Fibroblast of villous mesenchyme (primary cell): Measurements from ENCODE around the gene SNTA1. TPM values are rescaled to one million over a fixed set of nuclear protein-coding genes. Genes with fewer than 3 reads are reported as not detected.

Experiments used
- DNase-seq: peaks from one replicate; pipeline ENCODE4 v3.0.0-alpha.2; 2010; ENCODE audit warnings: low read depth
- H3K4me3 ChIP-seq: 2 replicates; pipeline ENCODE4 v1.5.1; 2011; ENCODE audit warnings: low read depth, mild to moderate bottlenecking, low read length
- total RNA-seq: library from RNA; depleted of rRNA; stranded (reverse); fragments of >200 nt; gene quantifications from 2 replicates; pipeline ENCODE4 v1.2.3, GENCODE V29; 2012
- TF ChIP-seq, protein P1 (sequence below): IDR thresholded peaks from 2 replicates; pipeline ENCODE4 v1.5.1; 2012; ENCODE audit warnings: low read depth, mild to moderate bottlenecking, low read length; ENCODE audit not compliant: insufficient read depth

Gene SNTA1
- total RNA-seq, 1 donor = 6.0 TPM

DNA sequence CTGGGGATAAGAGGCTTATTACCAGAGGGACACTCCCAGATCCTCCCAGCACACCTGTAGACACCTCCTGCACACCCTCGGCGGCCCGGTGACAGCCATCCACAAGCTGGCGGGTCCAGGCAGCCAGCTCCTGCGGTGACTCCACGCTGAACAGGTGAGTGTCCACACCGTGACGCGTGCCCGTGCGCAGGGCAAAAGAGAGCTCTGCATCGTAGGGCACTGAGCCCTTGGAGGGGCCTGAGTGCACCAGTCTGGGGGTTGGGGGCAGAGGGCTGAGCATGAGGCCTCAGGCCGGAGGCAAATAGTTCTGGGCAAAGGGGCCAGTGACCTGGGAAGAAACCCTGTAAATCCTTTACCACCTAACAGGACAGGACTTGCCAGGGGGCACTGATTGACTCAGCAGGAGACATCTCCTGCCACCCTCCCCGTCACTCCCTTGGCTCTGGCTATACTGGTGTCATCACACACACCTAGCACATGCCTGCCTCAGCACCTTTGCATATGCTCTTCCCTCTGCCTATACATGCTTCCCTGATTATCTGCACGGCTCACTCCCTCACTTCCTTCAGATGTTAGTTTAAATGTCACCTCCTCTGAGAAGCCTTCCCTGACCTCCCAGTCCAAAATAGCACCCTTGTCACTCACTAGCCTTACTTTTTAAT, 33.4 kb downstream of the SNTA1 start:
- no peak for DNase-seq
- TF ChIP-seq, protein P1, sequence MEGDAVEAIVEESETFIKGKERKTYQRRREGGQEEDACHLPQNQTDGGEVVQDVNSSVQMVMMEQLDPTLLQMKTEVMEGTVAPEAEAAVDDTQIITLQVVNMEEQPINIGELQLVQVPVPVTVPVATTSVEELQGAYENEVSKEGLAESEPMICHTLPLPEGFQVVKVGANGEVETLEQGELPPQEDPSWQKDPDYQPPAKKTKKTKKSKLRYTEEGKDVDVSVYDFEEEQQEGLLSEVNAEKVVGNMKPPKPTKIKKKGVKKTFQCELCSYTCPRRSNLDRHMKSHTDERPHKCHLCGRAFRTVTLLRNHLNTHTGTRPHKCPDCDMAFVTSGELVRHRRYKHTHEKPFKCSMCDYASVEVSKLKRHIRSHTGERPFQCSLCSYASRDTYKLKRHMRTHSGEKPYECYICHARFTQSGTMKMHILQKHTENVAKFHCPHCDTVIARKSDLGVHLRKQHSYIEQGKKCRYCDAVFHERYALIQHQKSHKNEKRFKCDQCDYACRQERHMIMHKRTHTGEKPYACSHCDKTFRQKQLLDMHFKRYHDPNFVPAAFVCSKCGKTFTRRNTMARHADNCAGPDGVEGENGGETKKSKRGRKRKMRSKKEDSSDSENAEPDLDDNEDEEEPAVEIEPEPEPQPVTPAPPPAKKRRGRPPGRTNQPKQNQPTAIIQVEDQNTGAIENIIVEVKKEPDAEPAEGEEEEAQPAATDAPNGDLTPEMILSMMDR = no peak
- H3K4me3 ChIP-seq = no peak overlapping the region

DNA sequence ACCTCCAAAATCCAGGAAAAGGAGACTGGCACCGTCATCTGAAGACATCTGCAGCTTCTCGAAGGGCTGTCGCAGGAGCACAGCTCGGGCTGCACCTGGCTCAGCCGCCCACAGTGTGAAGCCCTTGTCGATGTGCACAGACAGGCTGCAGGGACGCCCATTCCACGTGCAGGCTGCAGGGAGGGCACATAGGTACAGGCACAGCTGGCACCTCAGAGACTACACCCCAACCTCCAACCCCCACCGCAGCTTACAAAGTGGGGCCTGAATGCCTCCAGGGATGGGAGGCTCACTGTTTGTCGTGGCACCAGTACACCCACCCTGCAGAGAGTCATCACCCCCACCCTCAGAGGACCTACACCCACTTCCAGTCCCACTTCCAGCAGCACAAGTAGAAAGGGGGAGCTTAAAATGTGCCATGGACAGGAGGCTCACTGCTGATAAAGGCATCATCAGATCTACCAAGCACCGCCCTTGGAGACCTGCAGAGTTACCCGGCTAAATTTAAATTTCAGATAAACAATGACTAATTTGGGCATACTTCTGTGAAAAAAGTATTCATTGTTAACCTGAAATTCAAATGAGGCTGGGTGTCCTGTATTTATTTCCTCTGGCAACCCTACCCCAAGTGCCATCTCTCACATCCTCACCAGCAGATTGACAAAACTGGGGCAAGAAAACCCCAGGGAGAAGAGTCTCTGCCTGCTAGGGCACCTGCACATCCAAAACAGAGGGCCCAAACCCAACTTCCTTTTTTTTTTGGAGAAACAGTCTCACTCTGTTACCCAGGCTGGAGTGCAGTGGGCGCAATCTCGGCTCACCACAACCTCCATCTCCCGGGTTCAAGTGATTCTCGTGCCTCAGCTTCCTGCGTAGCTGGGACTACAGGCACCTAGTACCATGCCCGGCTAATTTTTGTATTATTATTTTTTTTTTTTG, 34.6 kb downstream of the SNTA1 start:
- H3K4me3 ChIP-seq = no peak overlapping the region
- no peak for DNase-seq
- TF ChIP-seq, protein P1 = no peak

DNA sequence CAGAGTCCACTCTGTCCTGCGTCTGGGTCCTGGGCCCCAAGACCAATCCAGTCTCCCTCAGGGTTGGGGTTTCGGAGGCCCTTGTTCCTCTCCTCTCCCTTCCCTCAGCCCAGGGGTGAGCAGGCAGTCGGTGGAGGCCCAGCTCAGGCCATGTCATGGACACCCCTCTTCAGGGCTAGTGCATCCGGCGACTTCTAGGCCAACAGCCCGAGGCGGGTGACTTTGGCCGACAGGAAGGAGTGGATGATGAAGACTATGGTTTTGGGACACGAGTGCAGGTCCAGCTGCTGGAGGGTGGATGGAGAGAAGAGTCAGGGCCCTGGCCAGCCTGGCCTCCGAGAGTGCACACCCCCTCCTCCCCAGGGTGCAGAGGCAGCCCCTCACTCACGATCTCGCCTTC, 35.2 kb downstream of the SNTA1 start:
- TF ChIP-seq, protein P1 = no peak
- DNase-seq = no peak
- H3K4me3 ChIP-seq = no peak overlapping the region

DNA sequence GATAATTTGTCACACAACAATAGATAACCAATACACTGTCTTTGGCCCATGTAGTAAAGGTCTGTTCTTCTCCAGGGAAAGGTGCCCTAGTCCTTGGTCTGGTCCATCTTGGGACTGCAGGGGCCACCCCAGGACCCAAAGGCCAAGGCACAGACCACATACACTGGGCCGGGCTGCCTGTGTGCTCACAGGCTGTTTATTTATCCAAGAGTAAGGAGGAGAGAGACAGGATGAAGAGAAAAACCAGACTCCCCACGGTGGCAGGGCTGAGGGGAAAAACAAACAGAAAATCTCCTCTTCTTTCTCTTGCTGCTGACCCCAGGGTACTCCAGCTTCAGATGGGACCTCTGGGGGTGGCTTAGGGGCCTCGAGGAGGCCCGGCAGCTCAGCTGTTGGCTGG, 35.8 kb downstream of the SNTA1 start:
- TF ChIP-seq, protein P1 = no peak
- H3K4me3 ChIP-seq = no peak overlapping the region
- peak; percentile 22 for DNase-seq

DNA sequence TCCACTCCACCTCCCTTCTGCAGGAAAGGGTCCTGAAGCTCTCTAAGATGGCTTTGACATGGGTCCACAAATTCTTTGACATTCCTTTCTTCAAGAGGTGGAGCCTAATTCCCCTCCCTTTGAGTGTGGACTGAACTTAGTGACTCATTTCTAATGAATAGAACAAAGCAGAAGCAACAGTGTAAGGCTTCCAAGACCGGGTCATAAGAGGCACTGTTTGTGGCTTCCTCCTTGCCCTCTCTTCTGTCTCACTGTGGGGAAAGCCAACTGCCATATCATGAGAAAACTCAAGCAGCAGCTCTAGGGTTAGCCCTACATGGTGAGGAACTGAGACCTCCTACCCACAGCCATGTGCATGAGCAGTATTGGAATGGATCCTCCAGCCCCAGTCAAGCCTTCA, 36.3 kb downstream of the SNTA1 start:
- TF ChIP-seq, protein P1 = no peak
- DNase-seq = no peak
- H3K4me3 ChIP-seq = no peak overlapping the region

DNA sequence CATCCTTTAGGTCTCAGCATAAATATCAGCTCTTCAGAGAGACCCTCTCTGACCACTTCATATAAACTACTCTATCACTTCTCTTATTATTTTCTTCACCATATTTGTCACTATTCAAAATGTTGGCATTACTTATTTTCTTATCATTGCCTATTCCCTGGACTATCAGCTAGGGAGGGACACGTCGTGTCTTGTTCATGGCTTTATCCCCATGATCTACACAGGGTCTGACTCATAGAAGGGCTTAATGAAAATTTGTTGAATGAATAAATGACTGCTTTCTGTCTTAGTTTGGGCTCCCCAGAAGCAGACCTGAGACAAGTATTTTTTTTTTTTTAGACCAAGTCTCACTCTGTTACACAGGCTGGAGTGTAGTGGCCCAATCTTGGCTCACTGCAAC, 39.3 kb downstream of the SNTA1 start:
- DNase-seq = no peak
- TF ChIP-seq, protein P1 = no peak
- H3K4me3 ChIP-seq = no peak overlapping the region
